ENCODE data around the gene SLC6A2.

SLC6A2 gene

DNA sequence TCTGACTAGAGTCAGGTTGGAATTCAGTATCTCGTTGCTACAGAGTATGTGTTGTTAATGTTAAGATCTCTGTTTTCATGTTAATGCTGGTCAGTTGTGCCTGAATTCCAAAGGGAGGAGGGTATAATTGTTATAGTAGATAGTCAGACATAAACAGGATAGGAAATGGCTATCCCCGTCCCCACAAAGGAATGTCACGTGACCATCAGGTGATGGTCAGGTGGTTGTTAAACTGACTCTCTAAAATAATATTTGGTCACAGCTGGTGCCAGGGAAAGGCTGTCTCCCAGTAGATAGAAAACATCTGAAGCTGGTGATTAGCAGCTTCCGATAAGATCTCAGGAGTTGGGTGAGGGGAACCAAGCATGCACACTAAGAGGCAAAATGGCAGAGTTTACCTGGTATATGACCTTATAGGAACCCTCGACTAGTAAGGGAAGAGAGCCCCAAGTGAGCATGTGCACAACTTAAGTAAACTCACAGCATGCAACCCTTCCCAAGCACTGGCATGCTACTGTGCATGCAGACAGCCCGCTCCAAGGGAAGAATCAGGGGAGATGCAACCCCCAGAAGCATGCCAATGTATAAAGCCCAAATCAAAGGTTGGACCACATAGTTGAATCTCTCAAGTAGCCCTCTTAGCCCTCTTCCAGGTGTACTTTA lies 27.4 kb upstream of the SLC6A2 start:
- WGBS, 2 experiments (ENCODE audit: insufficient coverage in 2 of 2), result 69 to 79% methylated on average over 6 of the region's 6 CpGs
- H3K9me3 ChIP-seq (ENCODE audit: control insufficient read depth, low read length), result peaks cover 16% of the 10 kb centered on the region
- no peak overlapping the region for H3K27ac ChIP-seq (ENCODE audit: low read depth, low read length, severe bottlenecking)
- no peaks in the 10 kb centered on the region for H3K36me3 ChIP-seq (ENCODE audit: control insufficient read depth, insufficient read depth, low read length)
- H3K4me3 ChIP-seq (ENCODE audit: extremely low read depth, insufficient read depth, low read length, poor library complexity, severe bottlenecking), result no peak overlapping the region
- no peaks in the 10 kb centered on the region for H3K4me1 ChIP-seq (ENCODE audit: control insufficient read depth, insufficient read depth, low read length, poor library complexity, severe bottlenecking)

- Histone ChIP-seq H3K36me3 (ENCODE audit: control insufficient read depth, insufficient read depth, low read length) (no peaks in the 10 kb centered on the region), H3K27ac (ENCODE audit: low read depth, low read length, severe bottlenecking) (no peak overlapping the region), H3K4me3 (ENCODE audit: extremely low read depth, insufficient read depth, low read length, poor library complexity, severe bottlenecking) (no peak overlapping the region), H3K9me3 (ENCODE audit: control insufficient read depth, low read length) (peaks cover 16% of the 10 kb centered on the region), H3K4me1 (ENCODE audit: control insufficient read depth, insufficient read depth, low read length, poor library complexity, severe bottlenecking) (no peaks in the 10 kb centered on the region)
Measured at GRCh38 chr16:55630774-55631173, 25.0 kb upstream of the SLC6A2 start.

- Histone ChIP-seq H3K4me1 (ENCODE audit: control insufficient read depth, insufficient read depth, low read length, poor library complexity, severe bottlenecking) (no peaks in the 10 kb centered on the region), H3K36me3 (ENCODE audit: control insufficient read depth, insufficient read depth, low read length) (no peaks in the 10 kb centered on the region), H3K9me3 (ENCODE audit: control insufficient read depth, low read length) (peaks cover 16% of the 10 kb centered on the region), H3K27ac (ENCODE audit: low read depth, low read length, severe bottlenecking) (no peak overlapping the region), H3K4me3 (ENCODE audit: extremely low read depth, insufficient read depth, low read length, poor library complexity, severe bottlenecking) (no peak overlapping the region)
Measured at GRCh38 chr16:55632259-55632658, 23.5 kb upstream of the SLC6A2 start.

DNA sequence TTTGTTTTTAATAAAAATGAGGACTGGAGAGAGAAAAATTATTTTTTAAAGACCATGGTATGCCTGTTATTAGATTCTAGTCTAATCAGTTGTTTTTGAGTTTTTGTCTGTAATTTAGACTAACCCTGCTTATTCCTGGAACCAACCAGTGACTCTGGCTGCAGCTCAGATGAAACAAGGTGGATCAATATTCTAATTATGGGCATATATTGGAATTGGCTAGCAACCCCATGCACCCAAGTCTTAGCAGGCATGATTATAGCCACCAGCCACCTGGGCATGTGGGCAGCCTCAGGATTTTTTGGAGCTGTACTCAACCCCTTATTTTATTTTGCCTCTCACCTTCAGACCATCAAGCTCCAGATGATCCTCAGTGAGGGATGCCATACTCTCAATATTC lies 21.6 kb upstream of the SLC6A2 start:
- no peak overlapping the region for H3K4me3 ChIP-seq (ENCODE audit: extremely low read depth, insufficient read depth, low read length, poor library complexity, severe bottlenecking)
- H3K36me3 ChIP-seq (ENCODE audit: control insufficient read depth, insufficient read depth, low read length), result no peaks in the 10 kb centered on the region

GRCh38 chr16:55638256-55638655 lies 17.5 kb upstream of the SLC6A2 start:
- WGBS, 2 experiments (ENCODE audit: insufficient coverage in 2 of 2), result 71% methylated on average over 2 of the region's 5 CpGs; no CpG with 5 or more reads in 1 of the 2 experiments
- no peak overlapping the region for H3K27ac ChIP-seq (ENCODE audit: low read depth, low read length, severe bottlenecking)
- H3K9me3 ChIP-seq (ENCODE audit: control insufficient read depth, low read length), result no peaks in the 10 kb centered on the region
- H3K4me3 ChIP-seq (ENCODE audit: extremely low read depth, insufficient read depth, low read length, poor library complexity, severe bottlenecking), result no peak overlapping the region
- no peaks in the 10 kb centered on the region for H3K36me3 ChIP-seq (ENCODE audit: control insufficient read depth, insufficient read depth, low read length)
- H3K4me1 ChIP-seq (ENCODE audit: control insufficient read depth, insufficient read depth, low read length, poor library complexity, severe bottlenecking), result no peaks in the 10 kb centered on the region

More for the DNA sequence above, 21.6 kb upstream of the SLC6A2 start:
- Histone ChIP-seq H3K9me3 (ENCODE audit: control insufficient read depth, low read length) (peaks cover 16% of the 10 kb centered on the region), H3K27ac (ENCODE audit: low read depth, low read length, severe bottlenecking) (no peak overlapping the region), H3K4me1 (ENCODE audit: control insufficient read depth, insufficient read depth, low read length, poor library complexity, severe bottlenecking) (no peaks in the 10 kb centered on the region)

DNA sequence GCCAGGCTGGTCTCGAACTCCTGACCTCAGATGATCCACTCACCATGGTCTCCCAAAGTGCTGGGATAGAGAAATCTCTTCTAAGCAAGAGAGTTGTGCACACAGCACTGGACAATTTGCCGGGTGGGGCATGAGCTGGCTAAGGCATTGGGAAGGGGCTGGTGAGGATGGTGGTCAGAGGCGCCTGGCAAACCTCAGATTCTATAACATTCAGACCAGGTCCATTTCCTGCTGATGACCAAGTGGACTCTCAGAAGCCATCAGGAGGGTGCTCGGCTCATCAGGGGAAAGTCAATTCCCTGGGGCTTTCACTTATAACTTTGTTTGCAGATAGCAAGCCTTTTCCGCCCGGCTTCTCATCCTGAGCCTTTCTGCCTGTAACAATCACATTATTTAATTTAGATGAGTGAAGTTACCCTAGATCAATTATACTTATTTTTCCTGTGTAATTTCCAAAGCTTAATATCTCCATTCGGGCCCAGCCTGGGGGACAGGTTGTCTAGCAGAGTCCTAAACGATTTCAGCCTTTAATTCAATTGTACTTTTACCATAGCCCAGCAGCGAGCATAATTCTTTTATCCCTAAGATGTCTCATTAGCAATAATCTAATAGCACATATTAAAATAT lies 15.0 kb upstream of the SLC6A2 start:
- no peaks in the 10 kb centered on the region for H3K4me1 ChIP-seq (ENCODE audit: control insufficient read depth, insufficient read depth, low read length, poor library complexity, severe bottlenecking)
- H3K4me3 ChIP-seq (ENCODE audit: extremely low read depth, insufficient read depth, low read length, poor library complexity, severe bottlenecking), result no peak overlapping the region
- WGBS, 2 experiments (ENCODE audit: insufficient coverage in 2 of 2), result 80 to 90% methylated on average over 4 to 5 of the region's 9 CpGs
- no peaks in the 10 kb centered on the region for H3K9me3 ChIP-seq (ENCODE audit: control insufficient read depth, low read length)
- H3K27ac ChIP-seq (ENCODE audit: low read depth, low read length, severe bottlenecking), result no peak overlapping the region
- H3K36me3 ChIP-seq (ENCODE audit: control insufficient read depth, insufficient read depth, low read length), result no peaks in the 10 kb centered on the region

- 88 to 94% methylated on average over 4 of the region's 7 CpGs for WGBS, 2 experiments (ENCODE audit: insufficient coverage in 2 of 2)
- Histone ChIP-seq H3K9me3 (ENCODE audit: control insufficient read depth, low read length) (no peaks in the 10 kb centered on the region), H3K4me1 (ENCODE audit: control insufficient read depth, insufficient read depth, low read length, poor library complexity, severe bottlenecking) (no peaks in the 10 kb centered on the region), H3K4me3 (ENCODE audit: extremely low read depth, insufficient read depth, low read length, poor library complexity, severe bottlenecking) (no peak overlapping the region), H3K36me3 (ENCODE audit: control insufficient read depth, insufficient read depth, low read length) (no peaks in the 10 kb centered on the region), H3K27ac (ENCODE audit: low read depth, low read length, severe bottlenecking) (no peak overlapping the region)
Measured at GRCh38 chr16:55641430-55642056, 14.2 kb upstream of the SLC6A2 start.

GRCh38 chr16:55642611-55643010 lies 13.2 kb upstream of the SLC6A2 start:
- no peaks in the 10 kb centered on the region for H3K36me3 ChIP-seq (ENCODE audit: control insufficient read depth, insufficient read depth, low read length)
- no peaks in the 10 kb centered on the region for H3K9me3 ChIP-seq (ENCODE audit: control insufficient read depth, low read length)
- WGBS, 2 experiments (ENCODE audit: insufficient coverage in 2 of 2), result 84 to 100% methylated on average over 2 to 3 of the region's 3 CpGs
- no peak overlapping the region for H3K27ac ChIP-seq (ENCODE audit: low read depth, low read length, severe bottlenecking)
- H3K4me1 ChIP-seq (ENCODE audit: control insufficient read depth, insufficient read depth, low read length, poor library complexity, severe bottlenecking), result no peaks in the 10 kb centered on the region
- no peak overlapping the region for H3K4me3 ChIP-seq (ENCODE audit: extremely low read depth, insufficient read depth, low read length, poor library complexity, severe bottlenecking)

- no peak overlapping the region for H3K27ac ChIP-seq (ENCODE audit: low read depth, low read length, severe bottlenecking)
- H3K4me3 ChIP-seq (ENCODE audit: extremely low read depth, insufficient read depth, low read length, poor library complexity, severe bottlenecking), result no peak overlapping the region
- H3K9me3 ChIP-seq (ENCODE audit: control insufficient read depth, low read length), result no peaks in the 10 kb centered on the region
- no peaks in the 10 kb centered on the region for H3K4me1 ChIP-seq (ENCODE audit: control insufficient read depth, insufficient read depth, low read length, poor library complexity, severe bottlenecking)
- WGBS, 2 experiments (ENCODE audit: insufficient coverage in 2 of 2), result 84 to 86% methylated on average over 10 to 11 of the region's 11 CpGs
- no peaks in the 10 kb centered on the region for H3K36me3 ChIP-seq (ENCODE audit: control insufficient read depth, insufficient read depth, low read length)
Measured at GRCh38 chr16:55643161-55643970, 12.4 kb upstream of the SLC6A2 start.

DNA sequence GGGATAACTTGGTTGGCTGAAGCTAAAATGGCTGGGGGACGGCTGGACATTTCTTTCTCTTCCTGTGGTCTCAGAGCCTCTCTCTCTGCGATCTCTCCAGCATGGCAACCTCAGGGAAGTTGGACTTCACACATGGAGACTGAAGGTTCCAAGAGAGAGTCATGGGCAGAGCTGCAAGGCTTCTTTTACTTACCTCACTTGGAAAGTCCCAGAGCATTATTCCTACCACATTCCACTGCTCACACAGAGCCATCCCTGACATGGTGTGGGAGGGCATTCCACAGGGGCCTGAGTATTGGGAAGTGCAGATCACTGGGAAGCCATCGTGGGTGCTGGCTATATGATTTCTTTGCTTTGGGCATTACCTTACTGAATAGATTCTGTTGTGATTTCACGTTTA lies 9.8 kb upstream of the SLC6A2 start:
- Histone ChIP-seq H3K36me3 (ENCODE audit: control insufficient read depth, insufficient read depth, low read length) (no peaks in the 10 kb centered on the region), H3K4me3 (ENCODE audit: extremely low read depth, insufficient read depth, low read length, poor library complexity, severe bottlenecking) (no peak overlapping the region), H3K27ac (ENCODE audit: low read depth, low read length, severe bottlenecking) (no peak overlapping the region), H3K4me1 (ENCODE audit: control insufficient read depth, insufficient read depth, low read length, poor library complexity, severe bottlenecking) (no peaks in the 10 kb centered on the region), H3K9me3 (ENCODE audit: control insufficient read depth, low read length) (no peaks in the 10 kb centered on the region)
- 61 to 90% methylated on average over 2 to 3 of the region's 4 CpGs for WGBS, 2 experiments (ENCODE audit: insufficient coverage in 2 of 2)
